ENCODE measurements around the gene ATP6V0D1.

- TF ChIP-seq POLR2A (IDR thresholded peaks at IDR 0.05): no peak
- TF ChIP-seq, protein P1, sequence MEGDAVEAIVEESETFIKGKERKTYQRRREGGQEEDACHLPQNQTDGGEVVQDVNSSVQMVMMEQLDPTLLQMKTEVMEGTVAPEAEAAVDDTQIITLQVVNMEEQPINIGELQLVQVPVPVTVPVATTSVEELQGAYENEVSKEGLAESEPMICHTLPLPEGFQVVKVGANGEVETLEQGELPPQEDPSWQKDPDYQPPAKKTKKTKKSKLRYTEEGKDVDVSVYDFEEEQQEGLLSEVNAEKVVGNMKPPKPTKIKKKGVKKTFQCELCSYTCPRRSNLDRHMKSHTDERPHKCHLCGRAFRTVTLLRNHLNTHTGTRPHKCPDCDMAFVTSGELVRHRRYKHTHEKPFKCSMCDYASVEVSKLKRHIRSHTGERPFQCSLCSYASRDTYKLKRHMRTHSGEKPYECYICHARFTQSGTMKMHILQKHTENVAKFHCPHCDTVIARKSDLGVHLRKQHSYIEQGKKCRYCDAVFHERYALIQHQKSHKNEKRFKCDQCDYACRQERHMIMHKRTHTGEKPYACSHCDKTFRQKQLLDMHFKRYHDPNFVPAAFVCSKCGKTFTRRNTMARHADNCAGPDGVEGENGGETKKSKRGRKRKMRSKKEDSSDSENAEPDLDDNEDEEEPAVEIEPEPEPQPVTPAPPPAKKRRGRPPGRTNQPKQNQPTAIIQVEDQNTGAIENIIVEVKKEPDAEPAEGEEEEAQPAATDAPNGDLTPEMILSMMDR (IDR thresholded peaks at IDR 0.05): no peak
Measured at GRCh38 chr16:67454104-67454503, 26.9 kb downstream of the ATP6V0D1 start.
